Upper lobe of left lung (tissue), 6 donors: ENCODE data around the gene LCP1. TPM values are rescaled to one million over a fixed set of nuclear protein-coding genes. Genes with fewer than 3 reads are reported as not detected.

ENCODE experiments used
- ATAC-seq, 2 donors: fragments of 200-7000 bp; cut with Tn5 transposase; one replicate each; pipeline ENCODE4 v1.9.1; 2022; ENCODE audit warnings: mild to moderate bottlenecking in 2 of 2, moderate library complexity in 2 of 2; ENCODE audit not compliant: low FRiP score in 2 of 2
- DNase-seq, 2 donors: peaks; one replicate each; pipeline ENCODE4 v3.0.0-alpha.2; 2019 to 2020
- H3K27ac ChIP-seq, 4 donors: fragments of 200-600 bp; sonication (generic); one replicate each; pipeline ENCODE4 v1.5.1; 2016 to 2019
- H3K27me3 ChIP-seq, 4 donors: fragments of 200-600 bp; sonication (generic); one replicate each; pipeline ENCODE4 v1.5.1; 2017 to 2019
- H3K36me3 ChIP-seq, 4 donors: fragments of 200-600 bp; sonication (generic); one replicate each; pipeline ENCODE4 v1.5.1; 2016 to 2019
- H3K4me1 ChIP-seq, 4 donors: fragments of 200-600 bp; sonication (generic); one replicate each; pipeline ENCODE4 v1.5.1; 2018 to 2019
- H3K4me3 ChIP-seq, 4 donors: fragments of 200-600 bp; sonication (generic); one replicate each; pipeline ENCODE4 v1.5.1; 2017 to 2019; ENCODE audit warnings: mild to moderate bottlenecking in 2 of 4, moderate library complexity in 1 of 4
- H3K9me3 ChIP-seq, 4 donors: fragments of 200-600 bp; sonication (generic); one replicate each; pipeline ENCODE4 v1.5.1; 2018 to 2019
- EP300 ChIP-seq, 4 donors: sonication (generic); formaldehyde crosslinking; IDR thresholded peaks; one replicate each; pipeline ENCODE4 v1.5.1; 2017; ENCODE audit warnings: antibody characterized with exemption in 4 of 4, control low read depth in 2 of 4
- POLR2A ChIP-seq, 4 donors: fragments of 450-650 bp; IDR thresholded peaks; one replicate each; pipeline ENCODE4 v1.5.1; 2016 to 2017; ENCODE audit warnings: antibody characterized with exemption in 4 of 4, mild to moderate bottlenecking in 2 of 4
- POLR2AphosphoS5 ChIP-seq, 2 donors: sonication (generic); formaldehyde crosslinking; IDR thresholded peaks; one replicate each; pipeline ENCODE4 v1.5.1; 2017; ENCODE audit warnings: antibody characterized with exemption in 2 of 2
- WGBS, 2 donors: methylation state at CpG; one replicate each; pipeline ENCODE4 v1.1.5; 2017 to 2018; 5-methylcytosine and 5-hydroxymethylcytosine counted together
- total RNA-seq, 6 donors: library from RNA; depleted of rRNA in 4 of 6; stranded (reverse); fragments of >200 nt in 4 of 6; gene quantifications; one replicate each; pipeline versions ENCODE4 v1.1.0 to v1.2.1, GENCODE V29; 2016 to 2021
- TF ChIP-seq, protein P1 (sequence below), 6 experiments: fragments of 450-650 bp in 4 of 6; fragments of 200-600 bp in 2 of 6; sonication (generic) in 2 of 6; IDR thresholded peaks; one replicate each; pipeline ENCODE4 v1.5.1; 2016 to 2019; ENCODE audit warnings: antibody characterized with exemption in 6 of 6
- donor health status: DM: no; HTN: no; CAD: no; lungs with moderate emphysema.
- donor health status: DM: no; HTN: yes; CAD: no; lungs with severe emphysema.

Gene LCP1
- total RNA-seq, 6 donors from 2014 or later: 72.3 to 331 (median 129) TPM

DNA sequence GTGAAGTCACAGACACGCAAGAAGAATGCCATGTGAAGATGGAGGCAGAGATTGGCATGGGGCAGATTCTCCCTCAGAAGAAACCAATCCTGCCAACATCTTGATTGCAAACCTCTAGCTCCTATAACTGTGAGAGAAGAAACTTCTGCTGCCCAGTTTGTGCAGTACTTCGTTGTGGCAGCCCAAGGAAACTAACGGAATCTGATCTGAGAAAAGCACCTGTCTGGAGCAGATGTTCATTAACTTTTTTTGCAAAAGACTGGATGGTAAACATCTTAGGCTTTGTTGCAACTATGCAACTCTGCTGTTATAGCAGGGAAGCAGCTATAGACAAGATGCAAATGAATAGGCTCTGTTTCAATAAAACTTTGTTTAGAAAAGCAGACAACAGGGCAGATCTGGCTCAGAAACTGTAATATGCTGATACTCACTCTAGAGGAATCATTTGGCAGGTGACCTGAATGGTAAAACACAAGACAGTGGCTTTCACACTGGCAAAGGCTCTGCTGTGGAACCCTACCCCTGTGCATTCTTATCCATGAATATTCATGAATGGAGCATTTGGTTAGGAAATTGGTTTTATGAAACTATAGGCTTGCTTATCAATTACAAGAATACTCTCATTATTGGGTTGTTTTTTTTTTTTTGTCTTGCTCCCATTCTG lies 51.9 kb downstream of the LCP1 start:
- H3K27ac ChIP-seq: no peak overlapping the region
- TF ChIP-seq POLR2A (IDR thresholded peaks at IDR 0.05) (no peak), EP300 (IDR thresholded peaks at IDR 0.05) (no peak), POLR2AphosphoS5 (IDR thresholded peaks at IDR 0.05) (no peak)
- TF ChIP-seq, protein P1, sequence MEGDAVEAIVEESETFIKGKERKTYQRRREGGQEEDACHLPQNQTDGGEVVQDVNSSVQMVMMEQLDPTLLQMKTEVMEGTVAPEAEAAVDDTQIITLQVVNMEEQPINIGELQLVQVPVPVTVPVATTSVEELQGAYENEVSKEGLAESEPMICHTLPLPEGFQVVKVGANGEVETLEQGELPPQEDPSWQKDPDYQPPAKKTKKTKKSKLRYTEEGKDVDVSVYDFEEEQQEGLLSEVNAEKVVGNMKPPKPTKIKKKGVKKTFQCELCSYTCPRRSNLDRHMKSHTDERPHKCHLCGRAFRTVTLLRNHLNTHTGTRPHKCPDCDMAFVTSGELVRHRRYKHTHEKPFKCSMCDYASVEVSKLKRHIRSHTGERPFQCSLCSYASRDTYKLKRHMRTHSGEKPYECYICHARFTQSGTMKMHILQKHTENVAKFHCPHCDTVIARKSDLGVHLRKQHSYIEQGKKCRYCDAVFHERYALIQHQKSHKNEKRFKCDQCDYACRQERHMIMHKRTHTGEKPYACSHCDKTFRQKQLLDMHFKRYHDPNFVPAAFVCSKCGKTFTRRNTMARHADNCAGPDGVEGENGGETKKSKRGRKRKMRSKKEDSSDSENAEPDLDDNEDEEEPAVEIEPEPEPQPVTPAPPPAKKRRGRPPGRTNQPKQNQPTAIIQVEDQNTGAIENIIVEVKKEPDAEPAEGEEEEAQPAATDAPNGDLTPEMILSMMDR (IDR thresholded peaks at IDR 0.05): no peak
- DNase-seq (no peak), ATAC-seq (no peak)
- H3K4me3 ChIP-seq: no peak overlapping the region
- WGBS, 2 donors: 89 to 92% methylated on average over 3 of the region's 3 CpGs
- H3K27me3 ChIP-seq: no peaks in the 10 kb centered on the region
- no peaks in the 10 kb centered on the region for H3K9me3 ChIP-seq
- peaks cover 0 to 13% (median 8%) of the 10 kb centered on the region in 4 donors for H3K36me3 ChIP-seq
- peaks cover 0 to 23% (median 6%) of the 10 kb centered on the region in 4 donors for H3K4me1 ChIP-seq

DNA sequence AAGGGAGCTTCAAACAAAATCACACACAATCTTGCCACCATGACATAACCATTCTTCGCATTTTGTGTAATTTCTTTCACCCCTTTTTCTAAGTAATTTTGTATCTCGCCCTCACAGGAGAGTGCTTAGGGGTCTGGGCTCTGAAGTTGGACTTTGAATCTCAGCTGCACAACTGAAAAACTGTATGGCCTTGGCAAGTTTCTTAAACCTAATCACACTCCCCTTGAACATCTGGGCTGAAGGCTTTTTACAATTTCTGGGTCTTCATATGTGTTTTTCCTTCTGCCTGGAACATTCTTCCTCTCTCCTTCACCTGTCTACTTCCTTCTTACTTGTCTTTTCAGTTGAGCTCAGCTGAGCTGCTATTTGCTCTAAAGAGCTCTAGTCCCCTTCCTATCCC lies 52.9 kb downstream of the LCP1 start:
- no peaks in the 10 kb centered on the region for H3K27me3 ChIP-seq
- peaks cover 0 to 13% (median 8%) of the 10 kb centered on the region in 4 donors for H3K36me3 ChIP-seq
- H3K4me3 ChIP-seq: no peak overlapping the region
- no peak overlapping the region for H3K27ac ChIP-seq
- DNase-seq (no peak), ATAC-seq (no peak)
- WGBS, 2 donors: 94 to 99% methylated on average over 2 of the region's 2 CpGs
- TF ChIP-seq POLR2A (IDR thresholded peaks at IDR 0.05) (no peak), EP300 (IDR thresholded peaks at IDR 0.05) (no peak)
- H3K4me1 ChIP-seq: peaks cover 0 to 22% (median 8%) of the 10 kb centered on the region in 4 donors
- H3K9me3 ChIP-seq: no peaks in the 10 kb centered on the region

DNA sequence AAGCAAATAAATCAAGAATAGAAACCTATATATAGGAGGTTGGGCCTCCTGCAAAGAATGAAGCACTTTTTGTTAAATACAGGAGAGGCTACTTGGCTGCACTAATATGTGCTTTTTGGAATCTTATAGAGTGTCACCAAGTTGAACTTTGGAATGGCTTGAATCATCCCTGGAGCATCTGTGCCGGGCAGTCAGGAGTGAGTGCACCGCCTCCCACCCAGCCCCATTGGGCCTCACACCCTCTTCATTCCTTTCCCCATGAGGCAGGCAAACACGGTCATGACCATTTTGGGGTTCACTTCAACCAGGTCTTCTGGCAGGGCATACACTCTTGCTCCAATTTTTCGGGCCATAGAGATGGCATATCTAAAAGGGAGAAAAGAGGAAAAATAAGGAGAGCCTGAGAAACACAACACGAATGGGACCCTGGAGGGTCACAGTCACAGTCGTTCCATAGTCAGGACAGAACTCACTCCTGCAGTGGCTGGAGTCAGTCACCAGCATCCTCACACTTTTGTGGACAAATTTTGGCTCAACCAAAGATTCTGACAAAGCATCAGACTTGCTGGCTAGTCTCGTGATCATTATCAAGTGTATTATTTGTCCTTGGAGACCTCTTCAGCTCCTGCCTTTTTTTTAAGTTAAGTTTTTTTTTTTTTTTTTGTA lies 54.5 kb downstream of the LCP1 start:
- WGBS, 2 donors: 87 to 92% methylated on average over 6 to 7 of the region's 7 CpGs
- no peak overlapping the region for H3K4me3 ChIP-seq
- H3K36me3 ChIP-seq: peaks cover 0 to 13% (median 8%) of the 10 kb centered on the region in 4 donors
- DNase-seq (no peak), ATAC-seq (no peak)
- peaks cover 0 to 22% (median 8%) of the 10 kb centered on the region in 4 donors for H3K4me1 ChIP-seq
- TF ChIP-seq, protein P1 (IDR thresholded peaks at IDR 0.05): no peak
- no peak for TF ChIP-seq POLR2AphosphoS5 (IDR thresholded peaks at IDR 0.05)
- no peak for TF ChIP-seq POLR2A (IDR thresholded peaks at IDR 0.05)
- TF ChIP-seq EP300 (IDR thresholded peaks at IDR 0.05): no peak
- no peaks in the 10 kb centered on the region for H3K27me3 ChIP-seq
- H3K27ac ChIP-seq: no peak overlapping the region
- H3K9me3 ChIP-seq: no peaks in the 10 kb centered on the region

DNA sequence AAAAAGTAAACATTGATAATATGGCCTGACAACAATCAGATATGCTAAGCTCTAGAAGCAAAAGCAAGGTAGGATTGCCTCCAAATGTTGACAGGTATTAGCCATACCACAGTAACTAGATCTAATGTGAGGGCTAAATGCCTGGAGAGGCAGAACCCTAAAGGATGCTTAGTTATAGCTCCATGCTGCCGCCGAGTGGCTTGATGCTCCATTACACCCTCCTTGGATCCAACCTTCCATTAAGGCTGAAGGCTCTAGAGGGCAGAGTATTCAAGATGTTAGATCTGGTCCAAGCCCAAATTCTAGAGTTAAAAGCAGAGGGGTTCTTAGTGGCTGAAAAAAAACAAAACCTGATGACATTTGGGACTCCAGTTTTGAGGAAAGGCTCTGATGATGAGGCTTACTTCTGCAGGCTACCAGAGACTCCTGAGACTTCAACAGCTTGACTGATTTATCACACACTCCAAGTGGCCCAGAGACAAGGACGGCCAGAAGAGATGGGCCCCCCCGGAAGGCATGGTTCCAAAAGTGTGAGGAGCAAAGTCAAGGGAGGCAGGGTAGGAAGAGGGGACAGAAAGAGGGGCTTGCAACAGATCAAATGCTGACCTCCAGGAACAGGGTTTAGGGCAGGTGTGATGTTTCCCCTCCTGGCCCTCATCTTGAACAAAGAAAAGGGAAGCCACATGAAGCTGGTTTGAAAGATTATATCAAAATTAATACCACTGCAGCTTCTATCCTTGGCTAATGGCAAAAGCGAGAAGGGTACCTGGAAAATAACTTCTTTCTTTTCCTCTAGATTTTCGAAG lies 55.2 kb downstream of the LCP1 start:
- Histone ChIP-seq H3K4me1 (peaks cover 0 to 22% (median 8%) of the 10 kb centered on the region in 4 donors), H3K4me3 (no peak overlapping the region), H3K27me3 (no peaks in the 10 kb centered on the region), H3K36me3 (peaks cover 0 to 13% (median 6%) of the 10 kb centered on the region in 4 donors), H3K27ac (peak overlapping the region in 1 of 4 donors; percentile 7), H3K9me3 (no peaks in the 10 kb centered on the region)
- 47 to 49% methylated on average over 6 of the region's 6 CpGs for WGBS, 2 donors
- ATAC-seq (peak; percentile 81 to 89), DNase-seq (peak in 1 of 2 donors; percentile 80)
- TF ChIP-seq POLR2A (IDR thresholded peaks at IDR 0.05): no peak
- TF ChIP-seq, protein P1 (IDR thresholded peaks at IDR 0.05): peak; percentile 63 to 89 (median 79)

DNA sequence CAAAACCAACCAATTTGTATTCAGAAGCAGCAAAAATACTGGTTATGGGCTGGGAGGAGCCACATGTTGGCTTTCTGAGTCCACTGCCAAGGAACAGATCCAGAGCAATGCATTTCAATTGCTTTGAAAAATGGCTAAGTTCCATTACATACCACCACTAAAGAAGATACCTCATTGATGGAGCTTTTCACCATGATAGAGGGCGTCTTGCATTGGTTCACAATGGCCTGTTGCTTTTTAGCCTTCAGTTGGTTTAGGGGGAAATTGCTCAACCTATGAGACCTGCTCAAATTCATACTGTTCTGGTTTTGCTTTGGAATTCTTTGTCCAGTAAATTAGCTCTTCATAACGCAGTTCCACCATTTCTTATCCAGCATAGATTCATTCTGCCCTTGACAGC lies 55.9 kb downstream of the LCP1 start:
- H3K36me3 ChIP-seq: peaks cover 0 to 13% (median 6%) of the 10 kb centered on the region in 4 donors
- H3K27ac ChIP-seq: no peak overlapping the region
- H3K9me3 ChIP-seq: no peaks in the 10 kb centered on the region
- no peak for DNase-seq
- H3K4me3 ChIP-seq: no peak overlapping the region
- 51 to 53% methylated on average over 2 of the region's 2 CpGs for WGBS, 2 donors
- peaks cover 0 to 22% (median 8%) of the 10 kb centered on the region in 4 donors for H3K4me1 ChIP-seq
- no peak for ATAC-seq
- no peak for TF ChIP-seq POLR2A (IDR thresholded peaks at IDR 0.05)
- TF ChIP-seq, protein P1 (IDR thresholded peaks at IDR 0.05): no peak
- TF ChIP-seq EP300 (IDR thresholded peaks at IDR 0.05): no peak
- no peak for TF ChIP-seq POLR2AphosphoS5 (IDR thresholded peaks at IDR 0.05)
- H3K27me3 ChIP-seq: no peaks in the 10 kb centered on the region
